NCI-H2227 (cell line): ENCODE data around the gene FOXM1.
A peak's percentile ranks its signal among the peaks of the same experiment; 100 is the strongest.

Experiments
- DNase-seq: peaks from one replicate; lab custom pipeline; 2025; ENCODE audit not compliant: unreplicated experiment; lab: John Stamatoyannopoulos, UW

FOXM1 gene

GRCh38 chr12:2812290-2813213, 64.4 kb downstream of the FOXM1 start, which contains the start of gene ITFG2:
ITFG2 (plus strand) TSS chr12:2812668; CDS start chr12:2812761, 93 bp downstream.
- peak; percentile 96 for DNase-seq

- no peak for DNase-seq
Measured at GRCh38 chr12:2811801-2812200, 65.2 kb downstream of the FOXM1 start.
